GM21367 (cell line): ENCODE measurements around the gene CXCR6.

Source experiments
- ATAC-seq: cut with Tn5 transposase; IDR thresholded peaks from one replicate; pipeline ENCODE4 v1.9.1; 2021; ENCODE audit not compliant: unreplicated experiment

Gene CXCR6

GRCh38 chr3:45966950-45967640, 23.8 kb downstream of the CXCR6 start:
- ATAC-seq, result no peak

- no peak for ATAC-seq
Measured at GRCh38 chr3:45967724-45968123, 24.5 kb downstream of the CXCR6 start.

GRCh38 chr3:45968149-45968548, 24.9 kb downstream of the CXCR6 start:
- ATAC-seq, result no peak

- ATAC-seq, result no peak
Measured at GRCh38 chr3:45968706-45969105, 25.4 kb downstream of the CXCR6 start.

GRCh38 chr3:45969116-45969515, 25.9 kb downstream of the CXCR6 start:
- ATAC-seq, result no peak

- ATAC-seq, result no peak
Measured at GRCh38 chr3:45969953-45970352, 26.7 kb downstream of the CXCR6 start.

- peak; percentile 58 for ATAC-seq
Measured at GRCh38 chr3:45972534-45973402, 29.5 kb downstream of the CXCR6 start.

GRCh38 chr3:45974686-45975085, 31.4 kb downstream of the CXCR6 start:
- ATAC-seq, result no peak

- no peak for ATAC-seq
Measured at GRCh38 chr3:45975686-45976085, 32.4 kb downstream of the CXCR6 start.

- no peak for ATAC-seq
Measured at GRCh38 chr3:45976191-45977091, 33.2 kb downstream of the CXCR6 start.

- ATAC-seq, result no peak
Measured at GRCh38 chr3:45978006-45978761, 34.9 kb downstream of the CXCR6 start.

GRCh38 chr3:45979378-45979777, 36.1 kb downstream of the CXCR6 start:
- no peak for ATAC-seq

GRCh38 chr3:45980229-45980813, 37.1 kb downstream of the CXCR6 start:
- no peak for ATAC-seq

GRCh38 chr3:45980819-45981218, 37.6 kb downstream of the CXCR6 start:
- no peak for ATAC-seq

- no peak for ATAC-seq
Measured at GRCh38 chr3:45981346-45982074, 38.2 kb downstream of the CXCR6 start.

GRCh38 chr3:45983770-45984169, 40.5 kb downstream of the CXCR6 start:
- ATAC-seq, result no peak

GRCh38 chr3:45984331-45985312, 41.4 kb downstream of the CXCR6 start:
- ATAC-seq, result no peak

GRCh38 chr3:45985532-45986302, 42.5 kb downstream of the CXCR6 start:
- ATAC-seq, result no peak
